Measurements from ENCODE around the gene UNC13C. TPM values are rescaled to one million over a fixed set of nuclear protein-coding genes. Genes with fewer than 3 reads are reported as not detected.

The UNC13C gene
- total and polyA plus RNA-seq, 2 of the 13 experiments (the other 11 are each of a cell fraction or from before 2014, with no cell fraction given): 0.04 TPM; not detected in 1

DNA sequence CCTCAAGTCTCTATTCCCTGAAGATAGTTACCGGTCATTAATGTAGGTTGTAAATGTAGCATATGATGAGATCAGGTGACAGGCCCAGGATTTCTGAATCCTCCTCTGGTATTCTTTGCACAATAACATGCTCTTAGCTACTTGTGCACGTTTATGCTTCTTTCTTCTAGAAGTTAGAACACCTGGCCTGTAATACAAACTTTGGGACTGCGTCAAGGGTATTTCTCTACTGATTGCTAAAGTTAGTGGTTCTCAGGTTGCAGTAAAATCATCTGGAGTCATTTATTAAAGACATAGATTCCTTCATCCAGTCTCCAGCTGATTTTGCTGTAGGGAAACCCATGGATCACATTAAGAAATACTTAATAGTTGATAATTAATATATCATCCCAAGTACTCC is 48.0 kb downstream of the UNC13C start:
- no peak for DNase-seq (ENCODE audit: low spot score)
- Histone ChIP-seq H3K9me3 (ENCODE audit: low read length) (no peaks in the 10 kb centered on the region), H3K4me1 (ENCODE audit: insufficient read depth, low read length) (no peaks in the 10 kb centered on the region), H3K4me3 (replicated peaks in 1 of 3; ENCODE audit: insufficient read depth in 1 of 3, low read depth in 2 of 3, low read length in 3 of 3) (no peak overlapping the region), H3K4me2 (ENCODE audit: low read depth, low read length) (no peak overlapping the region), H3K36me3 (replicated peaks in 1 of 2; ENCODE audit: control insufficient read depth in 1 of 2, insufficient read depth in 2 of 2, low read length in 2 of 2) (no peaks in the 10 kb centered on the region), H2AFZ (ENCODE audit: low read length) (no peak overlapping the region), H4K20me1 (ENCODE audit: insufficient read depth, low read length) (no peaks in the 10 kb centered on the region), H3K27ac (ENCODE audit: extremely low read length, insufficient read depth, low read length) (no peak overlapping the region), H3K27me3 (ENCODE audit: control insufficient read depth in 1 of 2, insufficient read depth in 2 of 2, low read length in 2 of 2) (peaks cover 2 to 10% of the 10 kb centered on the region in 2 experiments; a peak in 2 of 5 replicates), H3K9ac (ENCODE audit: insufficient read depth, low read depth, low read length) (no peak overlapping the region), H3K79me2 (ENCODE audit: insufficient read depth, low read length) (no peaks in the 10 kb centered on the region)
- intact Hi-C loops (cut with micrococcal nuclease; ENCODE audit: unreplicated experiment): no loop called here
- no peak for FAIRE-seq
- ATAC-seq: no peak
- 0% methylated on average over 3 of the region's 3 CpGs for WGBS (ENCODE audit: low lambda C conversion rate)
- POLR2A ChIA-PET: no interaction called here
- in situ Hi-C loops (cut with HindIII; ENCODE audit: extremely low pct_ligation_motif_present, low pct_unique_long_range_greater_than_20kb): no loop called here
- no TSS peak for BruUV-seq (replicated peaks)
- TF ChIP-seq, protein P1, sequence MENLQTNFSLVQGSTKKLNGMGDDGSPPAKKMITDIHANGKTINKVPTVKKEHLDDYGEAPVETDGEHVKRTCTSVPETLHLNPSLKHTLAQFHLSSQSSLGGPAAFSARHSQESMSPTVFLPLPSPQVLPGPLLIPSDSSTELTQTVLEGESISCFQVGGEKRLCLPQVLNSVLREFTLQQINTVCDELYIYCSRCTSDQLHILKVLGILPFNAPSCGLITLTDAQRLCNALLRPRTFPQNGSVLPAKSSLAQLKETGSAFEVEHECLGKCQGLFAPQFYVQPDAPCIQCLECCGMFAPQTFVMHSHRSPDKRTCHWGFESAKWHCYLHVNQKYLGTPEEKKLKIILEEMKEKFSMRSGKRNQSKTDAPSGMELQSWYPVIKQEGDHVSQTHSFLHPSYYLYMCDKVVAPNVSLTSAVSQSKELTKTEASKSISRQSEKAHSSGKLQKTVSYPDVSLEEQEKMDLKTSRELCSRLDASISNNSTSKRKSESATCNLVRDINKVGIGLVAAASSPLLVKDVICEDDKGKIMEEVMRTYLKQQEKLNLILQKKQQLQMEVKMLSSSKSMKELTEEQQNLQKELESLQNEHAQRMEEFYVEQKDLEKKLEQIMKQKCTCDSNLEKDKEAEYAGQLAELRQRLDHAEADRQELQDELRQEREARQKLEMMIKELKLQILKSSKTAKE (CRISPR knock-in tag; IDR thresholded peaks at IDR 0.05; ENCODE audit: borderline replicate concordance): no peak
- TF ChIP-seq KLF16 (CRISPR knock-in tag; IDR thresholded peaks at IDR 0.05) (no peak), THAP9 (CRISPR knock-in tag; IDR thresholded peaks at IDR 0.05; ENCODE audit: borderline replicate concordance) (no peak), ZNF7 (CRISPR knock-in tag; IDR thresholded peaks at IDR 0.05) (no peak), JARID2 (CRISPR knock-in tag; IDR thresholded peaks at IDR 0.05; ENCODE audit: insufficient replicate concordance) (no peak), SMC3 (IDR thresholded peaks at IDR 0.05; ENCODE audit: low read length) (no peak), ZNF749 (CRISPR knock-in tag; IDR thresholded peaks at IDR 0.05; ENCODE audit: borderline replicate concordance) (no peak), ETV5 (CRISPR knock-in tag; IDR thresholded peaks at IDR 0.05; ENCODE audit: borderline replicate concordance) (no peak), MYNN (CRISPR knock-in tag; IDR thresholded peaks at IDR 0.05; ENCODE audit: low read depth) (no peak), SMAD1 (CRISPR knock-in tag; IDR thresholded peaks at IDR 0.05; ENCODE audit: borderline replicate concordance, low read depth) (no peak), POLR2G (IDR thresholded peaks at IDR 0.05; ENCODE audit: low read depth, low read length) (no peak)
- TF ChIP-seq, protein P2, sequence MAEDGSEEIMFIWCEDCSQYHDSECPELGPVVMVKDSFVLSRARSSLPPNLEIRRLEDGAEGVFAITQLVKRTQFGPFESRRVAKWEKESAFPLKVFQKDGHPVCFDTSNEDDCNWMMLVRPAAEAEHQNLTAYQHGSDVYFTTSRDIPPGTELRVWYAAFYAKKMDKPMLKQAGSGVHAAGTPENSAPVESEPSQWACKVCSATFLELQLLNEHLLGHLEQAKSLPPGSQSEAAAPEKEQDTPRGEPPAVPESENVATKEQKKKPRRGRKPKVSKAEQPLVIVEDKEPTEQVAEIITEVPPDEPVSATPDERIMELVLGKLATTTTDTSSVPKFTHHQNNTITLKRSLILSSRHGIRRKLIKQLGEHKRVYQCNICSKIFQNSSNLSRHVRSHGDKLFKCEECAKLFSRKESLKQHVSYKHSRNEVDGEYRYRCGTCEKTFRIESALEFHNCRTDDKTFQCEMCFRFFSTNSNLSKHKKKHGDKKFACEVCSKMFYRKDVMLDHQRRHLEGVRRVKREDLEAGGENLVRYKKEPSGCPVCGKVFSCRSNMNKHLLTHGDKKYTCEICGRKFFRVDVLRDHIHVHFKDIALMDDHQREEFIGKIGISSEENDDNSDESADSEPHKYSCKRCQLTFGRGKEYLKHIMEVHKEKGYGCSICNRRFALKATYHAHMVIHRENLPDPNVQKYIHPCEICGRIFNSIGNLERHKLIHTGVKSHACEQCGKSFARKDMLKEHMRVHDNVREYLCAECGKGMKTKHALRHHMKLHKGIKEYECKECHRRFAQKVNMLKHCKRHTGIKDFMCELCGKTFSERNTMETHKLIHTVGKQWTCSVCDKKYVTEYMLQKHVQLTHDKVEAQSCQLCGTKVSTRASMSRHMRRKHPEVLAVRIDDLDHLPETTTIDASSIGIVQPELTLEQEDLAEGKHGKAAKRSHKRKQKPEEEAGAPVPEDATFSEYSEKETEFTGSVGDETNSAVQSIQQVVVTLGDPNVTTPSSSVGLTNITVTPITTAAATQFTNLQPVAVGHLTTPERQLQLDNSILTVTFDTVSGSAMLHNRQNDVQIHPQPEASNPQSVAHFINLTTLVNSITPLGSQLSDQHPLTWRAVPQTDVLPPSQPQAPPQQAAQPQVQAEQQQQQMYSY (CRISPR knock-in tag; IDR thresholded peaks at IDR 0.05): no peak
- CTCF ChIA-PET (ENCODE audit: low intra/inter-chr PET ratio, low total read pairs): no interaction called here
